GM13977 (cell line): ENCODE data around the gene C19orf25.

Experiments used
- DNase-seq: peaks from one replicate; pipeline ENCODE4 v3.0.0; 2012; ENCODE audit warnings: low spot score
- in situ Hi-C: fragments of 300-500 bp; cut with MboI; formaldehyde crosslinking; loops from one replicate; pipeline ENCODE4 v1.12.0; 2022; ENCODE audit warnings: low sequenced_read_pairs, low pct_unique_long_range_greater_than_20kb, mixed read lengths, inconsistent platforms; ENCODE audit not compliant: unreplicated experiment
- TF ChIP-seq, protein P1 (sequence below): IDR thresholded peaks from 2 replicates; pipeline ENCODE4 v1.5.1; 2012; ENCODE audit warnings: mild to moderate bottlenecking, control low read depth; ENCODE audit not compliant: insufficient read depth; ENCODE audit errors: extremely low read depth, missing control alignments

Gene C19orf25

GRCh38 chr19:1474011-1474764 lies 4.8 kb downstream of the C19orf25 start:
- DNase-seq: peak; percentile 15
- TF ChIP-seq, protein P1, sequence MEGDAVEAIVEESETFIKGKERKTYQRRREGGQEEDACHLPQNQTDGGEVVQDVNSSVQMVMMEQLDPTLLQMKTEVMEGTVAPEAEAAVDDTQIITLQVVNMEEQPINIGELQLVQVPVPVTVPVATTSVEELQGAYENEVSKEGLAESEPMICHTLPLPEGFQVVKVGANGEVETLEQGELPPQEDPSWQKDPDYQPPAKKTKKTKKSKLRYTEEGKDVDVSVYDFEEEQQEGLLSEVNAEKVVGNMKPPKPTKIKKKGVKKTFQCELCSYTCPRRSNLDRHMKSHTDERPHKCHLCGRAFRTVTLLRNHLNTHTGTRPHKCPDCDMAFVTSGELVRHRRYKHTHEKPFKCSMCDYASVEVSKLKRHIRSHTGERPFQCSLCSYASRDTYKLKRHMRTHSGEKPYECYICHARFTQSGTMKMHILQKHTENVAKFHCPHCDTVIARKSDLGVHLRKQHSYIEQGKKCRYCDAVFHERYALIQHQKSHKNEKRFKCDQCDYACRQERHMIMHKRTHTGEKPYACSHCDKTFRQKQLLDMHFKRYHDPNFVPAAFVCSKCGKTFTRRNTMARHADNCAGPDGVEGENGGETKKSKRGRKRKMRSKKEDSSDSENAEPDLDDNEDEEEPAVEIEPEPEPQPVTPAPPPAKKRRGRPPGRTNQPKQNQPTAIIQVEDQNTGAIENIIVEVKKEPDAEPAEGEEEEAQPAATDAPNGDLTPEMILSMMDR: no peak
- in situ Hi-C loops: no loop called here

GRCh38 chr19:1473085-1473851 lies 5.7 kb downstream of the C19orf25 start:
- in situ Hi-C loops: no loop called here
- TF ChIP-seq, protein P1: no peak
- DNase-seq: peak; percentile 15

DNA sequence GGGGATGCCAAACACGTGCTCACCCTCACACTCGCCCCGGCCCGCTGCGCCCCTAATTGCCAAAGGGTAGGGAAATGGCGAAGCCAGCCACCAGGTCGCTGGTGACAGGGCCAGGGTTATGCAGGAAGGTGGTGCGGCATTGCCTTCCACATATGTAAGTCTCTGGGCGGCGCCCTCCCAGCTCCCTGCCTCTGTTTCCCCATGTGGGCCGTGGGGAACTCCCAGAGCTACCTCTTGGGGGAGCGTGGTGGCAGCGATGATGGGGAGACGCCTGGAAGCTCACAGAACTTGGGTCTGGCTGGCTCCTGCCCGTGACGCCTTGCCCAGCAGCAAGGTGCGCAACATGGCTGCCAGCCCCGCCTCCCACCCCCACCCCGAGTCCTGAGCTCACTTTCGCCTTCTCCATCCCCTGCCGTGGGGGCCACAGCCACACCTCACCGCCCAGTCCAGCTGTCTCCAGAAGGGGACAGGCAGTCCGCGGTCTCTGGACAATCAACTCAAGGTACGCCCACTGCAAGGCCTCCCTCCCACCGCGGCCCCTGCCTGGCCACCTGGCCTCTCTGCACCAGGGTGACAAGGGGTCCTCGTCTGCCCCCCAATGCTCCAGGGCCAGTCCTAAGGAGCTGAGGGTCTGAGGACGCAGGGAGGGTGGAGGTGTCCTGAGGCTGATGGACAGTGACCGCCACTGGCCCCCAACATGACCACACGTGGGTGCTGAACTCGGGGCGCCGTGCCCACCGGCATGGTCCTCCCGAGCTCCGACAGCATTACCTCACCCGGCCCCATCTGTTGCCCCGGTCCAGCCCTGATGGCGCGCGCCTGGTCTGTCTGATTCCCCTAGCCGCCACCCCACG lies 6.6 kb downstream of the C19orf25 start:
- peak; percentile 20 for DNase-seq
- TF ChIP-seq, protein P1: no peak
- in situ Hi-C loops: no loop called here

GRCh38 chr19:1471515-1472160 lies 7.4 kb downstream of the C19orf25 start:
- DNase-seq: no peak
- TF ChIP-seq, protein P1: peak; percentile 16
- in situ Hi-C loops: no loop called here

DNA sequence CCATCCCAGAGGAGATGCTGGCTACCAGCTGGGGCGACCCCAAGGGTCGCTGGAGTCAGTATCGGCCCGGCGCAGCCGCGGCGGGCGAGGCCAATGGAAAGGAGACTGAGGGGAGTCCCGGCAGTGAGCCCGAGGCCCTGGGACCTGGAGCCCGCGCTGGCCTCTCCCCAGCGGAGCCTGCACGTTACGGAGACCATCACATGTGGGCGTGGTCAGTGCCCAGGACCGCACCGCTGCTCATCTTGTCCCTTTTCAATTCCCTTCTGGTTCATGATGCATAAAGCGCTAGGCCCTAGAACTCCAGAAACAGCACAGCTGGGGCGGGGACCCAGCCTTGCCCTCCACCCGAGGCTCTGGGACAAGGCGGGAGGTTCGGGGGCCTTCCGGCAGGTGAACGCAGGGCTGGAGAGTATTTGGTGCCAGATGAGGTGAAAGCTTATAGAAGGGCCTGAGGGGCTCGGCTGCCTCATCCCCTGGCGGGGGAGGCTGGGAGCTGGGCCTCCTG lies 8.0 kb downstream of the C19orf25 start:
- DNase-seq: peak; percentile 70
- in situ Hi-C loops: no loop called here

More for the DNA sequence above, 8.0 kb downstream of the C19orf25 start:
- TF ChIP-seq, protein P1: no peak
